ENCODE measurements around the gene UBA1.

DNA sequence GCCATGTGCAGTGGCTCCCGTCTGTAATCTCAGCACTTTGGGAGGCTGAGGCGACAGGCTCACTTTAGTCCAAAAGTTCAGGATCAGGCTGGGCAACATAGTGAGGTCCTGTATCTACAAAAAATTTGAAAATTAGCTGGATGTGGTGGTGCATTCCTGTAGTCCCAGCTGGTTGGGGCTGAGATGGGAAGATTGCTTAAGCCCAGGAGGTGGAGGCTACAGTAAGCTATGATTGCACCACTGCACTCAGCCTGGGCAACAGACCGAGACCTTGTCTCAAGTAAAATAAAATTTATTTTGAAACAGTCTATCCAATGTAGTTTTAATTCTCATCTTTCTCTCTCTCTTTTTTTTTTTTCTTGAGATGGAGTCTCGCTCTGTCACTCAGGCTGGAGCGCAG lies 27.5 kb upstream of the UBA1 start:
- no peak for TF ChIP-seq POLR2A (IDR thresholded peaks at IDR 0.05)
- no peak for TF ChIP-seq EP300 (IDR thresholded peaks at IDR 0.05)
